ENCODE results near the gene PSMD1. TPM values are rescaled to one million over a fixed set of nuclear protein-coding genes. Genes with fewer than 3 reads are reported as not detected.

PSMD1 gene
- polyA plus RNA-seq, 1 donor from 2014 or later, result 83.8 TPM

GRCh38 chr2:231015478-231015877 lies 41.2 kb upstream of the PSMD1 start:
- Histone ChIP-seq H4K20me1 (ENCODE audit: insufficient read depth) (no peaks in the 10 kb centered on the region), H3K4me3 (ENCODE audit: low read length) (no peak overlapping the region), H3K9me2 (ENCODE audit: insufficient read depth, low read length) (no peaks in the 10 kb centered on the region), H2AFZ (ENCODE audit: low read depth, low read length) (no peak overlapping the region), H3K4me2 (ENCODE audit: low read length) (no peak overlapping the region), H3K79me2 (replicated peaks; ENCODE audit: insufficient read depth, low read length) (no peaks in the 10 kb centered on the region), H3K27ac (ENCODE audit: low read length) (no peak overlapping the region), H3K9ac (ENCODE audit: low read length) (no peak overlapping the region), H3K27me3 (ENCODE audit: insufficient read depth, low read depth, low read length) (no peaks in the 10 kb centered on the region), H3F3A (ENCODE audit: insufficient read depth, low read length, poor library complexity, severe bottlenecking) (no peaks in the 10 kb centered on the region), H3K9me3 (ENCODE audit: low read length) (no peaks in the 10 kb centered on the region), H3K36me3 (ENCODE audit: insufficient read depth, low read length) (no peaks in the 10 kb centered on the region)
- TF ChIP-seq MXI1 (conservative IDR thresholded peaks at IDR 0.05; ENCODE audit: poor library complexity, severe bottlenecking) (no peak), RAD21 (conservative IDR thresholded peaks at IDR 0.05) (no peak), EZH2 (IDR thresholded peaks at IDR 0.05; ENCODE audit: borderline replicate concordance, insufficient read depth, low read length, poor library complexity, severe bottlenecking) (no peak), CTCF (IDR thresholded peaks at IDR 0.05; ENCODE audit: poor library complexity, severe bottlenecking) (no peak), EP300 (conservative IDR thresholded peaks at IDR 0.05; ENCODE audit: poor library complexity, severe bottlenecking) (no peak), TAF1 (IDR thresholded peaks at IDR 0.05; ENCODE audit: low read depth) (no peak), REST (IDR thresholded peaks at IDR 0.05; ENCODE audit: borderline replicate concordance) (no peak), SMC3 (conservative IDR thresholded peaks at IDR 0.05; ENCODE audit: poor library complexity) (no peak), POLR2AphosphoS5 (IDR thresholded peaks at IDR 0.05) (no peak)

- H3K4me3 ChIP-seq (ENCODE audit: low read length), result no peak overlapping the region
- no peaks in the 10 kb centered on the region for H3K79me2 ChIP-seq (replicated peaks; ENCODE audit: insufficient read depth, low read length)
- TF ChIP-seq CTCF (IDR thresholded peaks at IDR 0.05; ENCODE audit: poor library complexity, severe bottlenecking), result no peak
- TF ChIP-seq RAD21 (conservative IDR thresholded peaks at IDR 0.05), result no peak
- no peak for TF ChIP-seq MXI1 (conservative IDR thresholded peaks at IDR 0.05; ENCODE audit: poor library complexity, severe bottlenecking)
- TF ChIP-seq TAF1 (IDR thresholded peaks at IDR 0.05; ENCODE audit: low read depth), result no peak
- no peak for TF ChIP-seq POLR2AphosphoS5 (IDR thresholded peaks at IDR 0.05)
- no peak for TF ChIP-seq EP300 (conservative IDR thresholded peaks at IDR 0.05; ENCODE audit: poor library complexity, severe bottlenecking)
- TF ChIP-seq REST (IDR thresholded peaks at IDR 0.05; ENCODE audit: borderline replicate concordance), result no peak
- no peak for TF ChIP-seq SMC3 (conservative IDR thresholded peaks at IDR 0.05; ENCODE audit: poor library complexity)
- no peak for TF ChIP-seq EZH2 (IDR thresholded peaks at IDR 0.05; ENCODE audit: borderline replicate concordance, insufficient read depth, low read length, poor library complexity, severe bottlenecking)
- H4K20me1 ChIP-seq (ENCODE audit: insufficient read depth), result no peaks in the 10 kb centered on the region
- H3K9me3 ChIP-seq (ENCODE audit: low read length), result no peaks in the 10 kb centered on the region
- H3K27ac ChIP-seq (ENCODE audit: low read length), result no peak overlapping the region
- no peak overlapping the region for H3K9ac ChIP-seq (ENCODE audit: low read length)
- H3K4me2 ChIP-seq (ENCODE audit: low read length), result no peak overlapping the region
- H3K9me2 ChIP-seq (ENCODE audit: insufficient read depth, low read length), result no peaks in the 10 kb centered on the region
- H3K36me3 ChIP-seq (ENCODE audit: insufficient read depth, low read length), result no peaks in the 10 kb centered on the region
- no peaks in the 10 kb centered on the region for H3F3A ChIP-seq (ENCODE audit: insufficient read depth, low read length, poor library complexity, severe bottlenecking)
- no peak overlapping the region for H2AFZ ChIP-seq (ENCODE audit: low read depth, low read length)
- H3K27me3 ChIP-seq (ENCODE audit: insufficient read depth, low read depth, low read length), result no peaks in the 10 kb centered on the region
Observed at GRCh38 chr2:231015926-231016325, 40.7 kb upstream of the PSMD1 start.
